CD4-positive, alpha-beta memory T cell (primary cell): ENCODE results near the gene NHLRC4. TPM values are rescaled to one million over a fixed set of nuclear protein-coding genes. Genes with fewer than 3 reads are reported as not detected.
A peak's percentile ranks its signal among the peaks of the same experiment; 100 is the strongest.

Source experiments
- CTCF ChIA-PET: fragments of 350-600 bp; sonication (Branson Sonifier 250); formaldehyde crosslinking; loops from one replicate; lab custom pipeline; 2021; ENCODE audit warnings: inconsistent platforms; ENCODE audit not compliant: partially characterized antibody; lab: Charles Lee
- POLR2A ChIA-PET: fragments of 350-600 bp; sonication (Branson Sonifier 250); formaldehyde crosslinking; loops from one replicate; lab custom pipeline; 2021; ENCODE audit not compliant: partially characterized antibody; lab: Charles Lee
- DNase-seq, 5 donors: peaks; one replicate each; pipeline versions ENCODE4 v3.0.0 to v3.0.0-alpha.2; 2020 to 2022; ENCODE audit warnings: mixed read lengths in 1 of 5
- H3K27ac ChIP-seq: one replicate; pipeline ENCODE4 v1.7.0; 2013; ENCODE audit warnings: low read depth, low read length
- H3K27me3 ChIP-seq: 2 replicates; pipeline ENCODE4 v1.7.0; 2013; ENCODE audit warnings: mild to moderate bottlenecking, low read length, moderate library complexity; ENCODE audit not compliant: insufficient read depth
- H3K36me3 ChIP-seq: 2 replicates; pipeline ENCODE4 v1.7.0; 2013; ENCODE audit warnings: mild to moderate bottlenecking, low read length, moderate library complexity; ENCODE audit not compliant: insufficient read depth
- H3K4me1 ChIP-seq: 2 replicates; pipeline ENCODE4 v1.7.0; 2013; ENCODE audit warnings: mild to moderate bottlenecking, low read length, moderate library complexity; ENCODE audit not compliant: insufficient read depth
- H3K4me3 ChIP-seq, 2 donors: one replicate each; pipeline ENCODE4 v1.7.0; 2013; ENCODE audit warnings: low read length in 2 of 2, mild to moderate bottlenecking in 1 of 2
- H3K9me3 ChIP-seq, 2 donors: one replicate each; pipeline ENCODE4 v1.7.0; 2013; ENCODE audit warnings: low read length in 2 of 2, control low read depth in 1 of 2; ENCODE audit not compliant: control insufficient read depth in 1 of 2
- H3K27ac Mint-ChIP-seq, 7 donors: one replicate each; pipeline ENCODE4 v1.8.0; 2020 to 2021; ENCODE audit warnings: mixed read lengths in 7 of 7, mild to moderate bottlenecking in 6 of 7, inconsistent platforms in 3 of 7, moderate library complexity in 3 of 7
- H3K27me3 Mint-ChIP-seq, 2 donors: one replicate each; pipeline ENCODE4 v1.8.0; 2020 to 2021; ENCODE audit warnings: mixed read lengths in 2 of 2
- H3K36me3 Mint-ChIP-seq, 2 donors: one replicate each; pipeline ENCODE4 v1.8.0; 2020 to 2021; ENCODE audit warnings: mixed read lengths in 2 of 2, inconsistent platforms in 1 of 2, mild to moderate bottlenecking in 1 of 2
- H3K4me1 Mint-ChIP-seq, 4 donors: one replicate each; pipeline ENCODE4 v1.8.0; 2020 to 2021; ENCODE audit warnings: mixed read lengths in 4 of 4, mild to moderate bottlenecking in 1 of 4
- H3K4me3 Mint-ChIP-seq, 8 donors: one replicate each; pipeline ENCODE4 v1.8.0; 2020 to 2021; ENCODE audit warnings: mixed read lengths in 8 of 8, mild to moderate bottlenecking in 7 of 8, moderate library complexity in 6 of 8, inconsistent platforms in 3 of 8
- H3K9me3 Mint-ChIP-seq, 8 donors: one replicate each; pipeline ENCODE4 v1.8.0; 2020 to 2021; ENCODE audit warnings: mixed read lengths in 8 of 8, mild to moderate bottlenecking in 5 of 8, inconsistent platforms in 3 of 8, moderate library complexity in 1 of 8
- intact Hi-C: fragments of 100-400 bp; cut with micrococcal nuclease; formaldehyde crosslinking; loops from one replicate; pipeline ENCODE4 v1.15.1; 2023
- polyA plus RNA-seq, 2 donors: library from polyadenylated mRNA; unstranded; fragments of 300-500 nt; fragmentation: Illumina TruSeq; gene quantifications; one replicate each; pipeline ENCODE4 v1.2.3, GENCODE V29; 2021
- total RNA-seq, 2 experiments: library from RNA; stranded (reverse); gene quantifications; one replicate each; pipeline ENCODE4 v1.2.3, GENCODE V29; 2021

NHLRC4 gene
- total and polyA plus RNA-seq, 4 experiments from 2014 or later: 2.1 to 3.2 (median 2.5) TPM

DNA sequence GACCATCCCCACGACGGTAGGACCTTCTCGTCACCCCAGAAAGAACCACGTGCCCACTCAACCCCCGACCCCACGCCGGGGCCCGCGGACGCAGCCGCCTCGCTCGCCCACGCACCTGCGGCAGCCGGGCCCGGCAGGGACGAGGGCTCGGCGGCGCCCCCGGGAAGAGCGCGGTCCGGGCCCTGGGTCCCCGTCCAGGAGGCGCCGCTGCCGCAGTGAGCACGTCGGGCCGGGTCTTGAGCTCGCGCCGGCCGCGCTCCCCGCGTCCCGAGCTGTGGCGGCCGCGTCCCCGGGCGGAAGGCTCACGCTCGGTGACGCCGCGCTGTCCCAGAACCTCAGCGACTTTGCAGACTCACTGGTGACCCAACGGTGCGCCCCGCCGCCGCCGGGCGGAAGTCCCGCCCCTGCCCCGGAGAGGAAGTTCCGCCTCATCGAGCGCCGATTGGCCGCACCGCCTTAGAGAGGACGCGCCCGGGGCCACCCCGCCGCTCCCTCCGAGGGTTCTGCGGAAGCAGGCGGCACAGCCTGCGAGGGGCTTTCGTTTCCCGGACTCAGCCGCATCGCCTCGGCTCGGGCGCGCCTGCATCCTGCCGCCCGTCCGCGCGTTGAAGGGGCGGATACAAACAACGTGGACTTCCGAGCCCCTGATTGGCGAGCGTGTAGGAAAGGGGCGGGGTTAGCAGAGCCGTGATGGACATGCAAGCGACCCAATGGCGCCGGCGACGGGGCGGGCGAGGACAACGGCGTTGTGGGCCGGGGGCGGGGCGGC lies 22.3 kb downstream of the NHLRC4 start:
- no peaks in the 10 kb centered on the region for H3K27me3 ChIP-seq
- H3K9me3 ChIP-seq: no peaks in the 10 kb centered on the region
- POLR2A ChIA-PET: interaction anchor here (0.7 to 2.7 kb wide), 8 partner anchors 9 to 1566 kb away, joined by 3 to 18 read pairs (median 5); partner anchors contain the start of genes CAPN15, METTL26, PIGQ and TRAF7
- peaks cover 0 to 12% of the 10 kb centered on the region in 2 donors for H3K36me3 Mint-ChIP-seq
- no peaks in the 10 kb centered on the region for H3K27me3 Mint-ChIP-seq
- peaks cover 0 to 2% (median 0%) of the 10 kb centered on the region in 8 donors for H3K9me3 Mint-ChIP-seq
- DNase-seq: peak; percentile 99 to 100 (median 99)
- peaks cover 14 to 48% (median 33%) of the 10 kb centered on the region in 4 donors for H3K4me1 Mint-ChIP-seq
- peaks cover 27% of the 10 kb centered on the region for H3K4me1 ChIP-seq
- intact Hi-C loops: loop anchor here (1.0 to 10.0 kb wide), 6 partner anchors 19 to 382 kb away; partner anchors contain the start of genes CAPN15, LMF1, METTL26 and MRPL28
- H3K27ac ChIP-seq: peak overlapping the region; percentile 85
- CTCF ChIA-PET: no interaction called here
- H3K27ac Mint-ChIP-seq: peak overlapping the region; percentile 91 to 100 (median 99)
- no peaks in the 10 kb centered on the region for H3K36me3 ChIP-seq
- peak overlapping the region; percentile 93 to 100 (median 99) for H3K4me3 Mint-ChIP-seq
- peak overlapping the region; percentile 69 to 89 for H3K4me3 ChIP-seq

DNA sequence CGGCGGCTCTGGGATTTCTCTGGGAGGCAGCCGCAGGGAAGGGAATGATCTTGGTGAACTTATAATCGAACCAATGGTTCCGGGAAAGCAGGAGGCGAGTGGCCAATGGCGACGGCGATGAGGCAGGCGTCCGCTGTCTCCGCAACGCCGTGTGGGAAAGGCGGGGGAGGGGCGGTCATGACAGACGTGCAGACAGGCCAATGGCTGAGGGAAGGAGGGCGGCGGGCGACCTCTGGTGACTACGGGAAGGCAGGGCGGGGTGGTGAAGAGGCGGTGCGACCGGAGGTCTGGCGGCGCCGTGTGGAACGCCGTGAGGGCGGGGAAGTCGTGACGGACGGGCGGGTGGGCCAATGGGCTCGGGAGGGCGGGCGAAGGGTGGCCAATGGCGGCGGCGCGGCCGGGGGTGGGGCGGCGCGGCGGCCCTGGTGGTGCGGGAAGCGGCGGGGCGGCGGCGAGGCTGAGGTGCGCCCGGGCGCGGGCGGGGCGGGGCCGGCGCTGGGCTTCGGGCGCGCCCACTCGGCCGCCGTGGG lies 22.9 kb downstream of the NHLRC4 start, which contains the start of gene RAB40C:
Gene RAB40C, plus strand, starts transcription at position 409 of the 530 bp plus-strand sequence. CDS start 226 bp downstream, outside the sequence.
- ChIA-PET POLR2A (interaction anchor here (0.8 to 2.2 kb wide), 6 partner anchors 10 to 188 kb away, joined by 3 to 18 read pairs (median 8); partner anchors contain the start of genes DECR2, METTL26, NHLRC4 and PIGQ), CTCF (no interaction called here)
- Mint-ChIP-seq H3K4me1 (peaks cover 16 to 54% (median 33%) of the 10 kb centered on the region in 4 donors), H3K36me3 (peaks cover 0 to 13% of the 10 kb centered on the region in 2 donors), H3K4me3 (peak within 1 kb of the TSS; percentile 93 to 100 (median 99)), H3K27me3 (no peaks in the 10 kb centered on the region), H3K9me3 (peaks cover 0 to 2% (median 0%) of the 10 kb centered on the region in 8 donors), H3K27ac (peak within 1 kb of the TSS; percentile 91 to 100 (median 99))
- intact Hi-C loops: loop anchor here (1.0 to 10.0 kb wide), 6 partner anchors 19 to 381 kb away; partner anchors contain the start of genes CAPN15, LMF1, METTL26 and MRPL28
- Histone ChIP-seq H3K36me3 (no peaks in the 10 kb centered on the region), H3K4me1 (peaks cover 27% of the 10 kb centered on the region), H3K4me3 (peak within 1 kb of the TSS; percentile 52 to 89), H3K27me3 (no peaks in the 10 kb centered on the region), H3K9me3 (no peaks in the 10 kb centered on the region), H3K27ac (peak within 1 kb of the TSS; percentile 85)
- peak; percentile 99 for DNase-seq

DNA sequence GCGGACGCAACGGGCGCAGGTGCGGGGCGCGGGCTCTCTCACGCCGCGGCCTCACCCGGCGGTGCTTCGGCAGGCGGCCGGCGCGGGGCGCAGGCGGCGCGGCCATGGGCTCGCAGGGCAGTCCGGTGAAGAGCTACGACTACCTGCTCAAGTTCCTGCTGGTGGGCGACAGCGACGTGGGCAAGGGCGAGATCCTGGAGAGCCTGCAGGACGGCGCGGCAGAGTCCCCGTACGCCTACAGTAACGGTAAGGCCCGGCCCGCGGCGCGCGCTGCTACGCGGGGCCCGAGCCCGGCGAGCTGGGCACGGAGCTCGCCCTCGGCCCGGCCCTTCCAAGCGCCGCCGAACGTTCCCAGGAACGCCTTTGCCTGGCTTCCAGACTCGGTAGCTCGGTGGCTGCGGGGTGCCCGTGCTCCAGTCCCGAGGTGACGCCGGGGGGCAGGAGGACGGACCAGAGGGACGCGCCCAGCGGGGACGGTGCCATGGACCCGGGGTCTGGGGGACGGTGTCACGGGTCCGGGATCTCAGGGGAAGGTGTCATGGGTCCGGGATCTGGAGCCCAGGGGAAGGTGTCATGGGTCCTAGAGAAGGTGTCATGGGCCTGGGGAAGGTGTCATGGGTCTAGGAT lies 23.5 kb downstream of the NHLRC4 start:
- peaks cover 27% of the 10 kb centered on the region for H3K4me1 ChIP-seq
- Mint-ChIP-seq H3K4me1 (peaks cover 16 to 59% (median 33%) of the 10 kb centered on the region in 4 donors), H3K27ac (peak overlapping the region; percentile 61 to 94 (median 89)), H3K36me3 (peaks cover 0 to 13% of the 10 kb centered on the region in 2 donors), H3K27me3 (no peaks in the 10 kb centered on the region), H3K4me3 (peak overlapping the region; percentile 86 to 93 (median 88)), H3K9me3 (peaks cover 0 to 2% (median 0%) of the 10 kb centered on the region in 8 donors)
- no peaks in the 10 kb centered on the region for H3K27me3 ChIP-seq
- H3K4me3 ChIP-seq: peak overlapping the region; percentile 42 to 70
- CTCF ChIA-PET: interaction anchor here (0.6 kb wide), 1 partner anchor 459 kb away, joined by 3 read pairs; no protein-coding TSS in a partner anchor
- H3K36me3 ChIP-seq: no peaks in the 10 kb centered on the region
- peak overlapping the region; percentile 62 for H3K27ac ChIP-seq
- peak in 1 of 5 donors; percentile 43 for DNase-seq
- POLR2A ChIA-PET: interaction anchor here (0.8 to 1.2 kb wide), 5 partner anchors 11 to 188 kb away, joined by 3 to 13 read pairs (median 4); partner anchors contain the start of genes DECR2, METTL26 and NHLRC4
- no peaks in the 10 kb centered on the region for H3K9me3 ChIP-seq
- intact Hi-C loops: no loop called here

DNA sequence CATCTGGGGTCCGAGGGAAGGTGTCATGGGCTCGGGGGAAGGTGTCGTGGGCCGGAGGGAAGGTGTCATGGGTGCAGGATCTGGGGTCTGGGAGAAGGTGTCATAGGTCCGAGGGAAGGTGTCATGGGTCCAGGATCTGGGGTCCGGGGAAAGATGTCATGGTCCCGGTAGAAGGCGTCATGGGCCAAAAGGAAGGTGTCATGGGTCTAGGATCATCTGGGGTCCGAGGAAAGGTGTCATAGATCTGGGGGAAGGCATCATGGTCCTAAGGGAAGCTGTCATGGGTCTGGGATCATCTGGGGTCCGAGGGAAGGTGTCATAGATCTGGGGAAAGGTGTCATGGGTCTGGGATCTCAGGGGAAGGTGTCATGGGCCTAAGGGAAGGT lies 24.0 kb downstream of the NHLRC4 start:
- DNase-seq: no peak
- peak overlapping the region; percentile 62 for H3K27ac ChIP-seq
- no peaks in the 10 kb centered on the region for H3K27me3 Mint-ChIP-seq
- ChIA-PET POLR2A (interaction anchor here (0.8 to 1.2 kb wide), 4 partner anchors 22 to 189 kb away, joined by 3 to 13 read pairs (median 4); partner anchors contain the start of genes DECR2, METTL26 and NHLRC4), CTCF (interaction anchor here (0.6 kb wide), 1 partner anchor 460 kb away, joined by 3 read pairs; no protein-coding TSS in a partner anchor)
- H3K27me3 ChIP-seq: no peaks in the 10 kb centered on the region
- intact Hi-C loops: no loop called here
- peaks cover 0 to 13% of the 10 kb centered on the region in 2 donors for H3K36me3 Mint-ChIP-seq
- peaks cover 0 to 2% (median 0%) of the 10 kb centered on the region in 8 donors for H3K9me3 Mint-ChIP-seq
- peak overlapping the region; percentile 86 to 93 (median 88) for H3K4me3 Mint-ChIP-seq
- no peaks in the 10 kb centered on the region for H3K36me3 ChIP-seq
- H3K4me3 ChIP-seq: peak overlapping the region; percentile 42 to 70
- H3K4me1 ChIP-seq: peaks cover 27% of the 10 kb centered on the region
- H3K9me3 ChIP-seq: no peaks in the 10 kb centered on the region
- H3K27ac Mint-ChIP-seq: peak overlapping the region; percentile 61 to 94 (median 89)
- peaks cover 16 to 59% (median 33%) of the 10 kb centered on the region in 4 donors for H3K4me1 Mint-ChIP-seq

DNA sequence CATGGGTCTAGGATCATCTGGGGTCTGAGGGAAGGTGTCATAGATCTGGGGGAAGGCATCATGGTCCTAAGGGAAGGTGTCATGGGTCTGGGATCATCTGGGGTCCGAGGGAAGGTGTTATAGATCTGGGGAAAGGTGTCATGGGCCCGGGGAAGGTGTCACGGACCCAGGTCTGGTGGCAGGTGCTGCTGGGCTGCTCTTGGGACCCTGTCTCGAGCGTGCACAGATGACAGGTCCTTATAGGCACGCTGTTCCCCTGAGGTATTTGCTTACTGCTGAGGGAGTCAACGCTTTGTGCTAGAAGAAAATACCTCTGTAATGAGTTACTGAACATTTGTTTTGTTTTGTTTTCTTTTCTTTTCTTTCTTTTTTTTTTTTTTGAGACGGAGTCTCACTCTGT lies 24.4 kb downstream of the NHLRC4 start:
- Histone ChIP-seq H3K9me3 (no peaks in the 10 kb centered on the region), H3K27ac (no peak overlapping the region), H3K4me1 (peaks cover 27% of the 10 kb centered on the region), H3K36me3 (peaks cover 3% of the 10 kb centered on the region), H3K4me3 (peak overlapping the region in 1 of 2 donors; percentile 70), H3K27me3 (no peaks in the 10 kb centered on the region)
- Mint-ChIP-seq H3K4me1 (peaks cover 19 to 59% (median 34%) of the 10 kb centered on the region in 4 donors), H3K9me3 (peaks cover 0 to 2% (median 0%) of the 10 kb centered on the region in 8 donors), H3K36me3 (peaks cover 0 to 16% of the 10 kb centered on the region in 2 donors), H3K27me3 (no peaks in the 10 kb centered on the region), H3K27ac (peak overlapping the region; percentile 29 to 94 (median 89)), H3K4me3 (peak overlapping the region; percentile 86 to 93 (median 88))
- DNase-seq: no peak
- CTCF ChIA-PET: no interaction called here
- intact Hi-C loops: no loop called here
- POLR2A ChIA-PET: interaction anchor here (0.7 kb wide), 1 partner anchor 95 kb away, joined by 3 read pairs; no protein-coding TSS in a partner anchor

DNA sequence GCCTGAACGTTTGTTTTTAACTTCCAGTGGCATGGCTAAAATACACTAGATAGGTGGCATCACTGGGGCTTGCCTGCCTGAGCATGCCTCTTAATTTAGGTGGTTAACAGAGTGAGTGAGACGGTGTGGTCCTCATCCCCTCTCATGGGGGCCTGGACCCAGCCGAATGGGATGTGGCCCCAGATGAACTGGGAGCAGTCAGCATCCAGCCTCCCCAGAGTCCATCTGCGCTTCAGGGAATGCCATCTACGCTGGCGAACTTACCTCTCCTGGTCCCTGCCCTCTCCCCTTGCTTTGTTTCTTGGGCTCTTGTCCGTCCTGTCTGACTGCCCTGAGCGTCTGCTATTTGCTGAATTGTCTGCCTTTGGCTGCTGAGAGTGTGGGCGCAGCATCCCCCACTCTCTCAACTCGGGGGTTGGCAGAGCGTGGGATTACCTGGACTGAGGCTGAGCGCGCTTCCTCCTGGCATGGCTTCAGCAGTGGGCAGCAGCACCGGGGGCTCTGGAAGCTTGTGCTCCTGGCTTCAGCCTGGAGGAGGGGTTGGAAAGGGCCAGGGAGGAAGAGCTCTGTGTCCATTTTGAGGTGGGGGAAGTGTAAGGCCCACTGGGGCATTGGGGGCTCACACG lies 25.2 kb downstream of the NHLRC4 start:
- Histone ChIP-seq H3K4me3 (no peak overlapping the region), H3K27me3 (no peaks in the 10 kb centered on the region), H3K4me1 (peaks cover 27% of the 10 kb centered on the region), H3K27ac (no peak overlapping the region), H3K9me3 (no peaks in the 10 kb centered on the region), H3K36me3 (peaks cover 4% of the 10 kb centered on the region)
- intact Hi-C loops: no loop called here
- CTCF ChIA-PET: no interaction called here
- Mint-ChIP-seq H3K4me3 (peak overlapping the region; percentile 12 to 93 (median 50)), H3K27me3 (no peaks in the 10 kb centered on the region), H3K36me3 (peaks cover 2 to 21% of the 10 kb centered on the region in 2 donors), H3K9me3 (peaks cover 0 to 5% (median 0%) of the 10 kb centered on the region in 8 donors), H3K27ac (peak overlapping the region in 1 of 7 donors; percentile 71), H3K4me1 (peaks cover 23 to 59% (median 35%) of the 10 kb centered on the region in 4 donors)
- DNase-seq: no peak
- POLR2A ChIA-PET: interaction anchor here (0.7 kb wide), 1 partner anchor 96 kb away, joined by 3 read pairs; no protein-coding TSS in a partner anchor
